HCT116 (cell line): ENCODE results near the gene CRY1. TPM values are rescaled to one million over a fixed set of nuclear protein-coding genes. Genes with fewer than 3 reads are reported as not detected.
A peak's percentile ranks its signal among the peaks of the same experiment; 100 is the strongest.

Source experiments
- ATAC-seq: fragments of 200-7000 bp; cut with Tn5 transposase; 2 replicates; pipeline ENCODE4 v1.9.1; 2020; ENCODE audit warnings: mild to moderate bottlenecking, moderate library complexity
- BruUV-seq: library from RNA; stranded (reverse); fragments of 400-500 nt; replicated peaks from 2 replicates; lab custom pipeline; 2021; lab: Mats Ljungman, UMichigan
- CTCF ChIA-PET: fragments of 300-600 bp; sonication (Branson Sonifier 250); formaldehyde crosslinking; loops from one replicate; lab custom pipeline; 2021; ENCODE audit warnings: antibody characterized with exemption; lab: Charles Lee
- POLR2A ChIA-PET: fragments of 300-600, 350-600 bp; sonication (Branson Sonifier 250); formaldehyde crosslinking; loops from one replicate; lab custom pipeline; 2021; ENCODE audit warnings: antibody characterized with exemption; lab: Charles Lee
- RAD21 ChIA-PET, 2 experiments: fragments of 300-600 bp; sonication (Branson Sonifier 250); formaldehyde crosslinking; loops; one replicate each; lab custom pipeline; 2023; ENCODE audit warnings: low total read pairs in 2 of 2; ENCODE audit not compliant: uncharacterized antibody in 2 of 2, unreplicated experiment in 2 of 2, low non-redundant PET in 1 of 2; lab: Charles Lee
- DNase-seq: peaks from one replicate; pipeline ENCODE4 v3.0.0-alpha.2; 2010; ENCODE audit warnings: low read depth, low spot score
- H2AFZ ChIP-seq: fragments of 200-600 bp; shearing (Covaris generic), sonication (generic); 2 replicates; pipeline ENCODE4 v1.6.1; 2017; ENCODE audit warnings: low read depth, mixed run types, mixed read lengths, antibody characterized with exemption, low read length; ENCODE audit not compliant: poor library complexity, severe bottlenecking
- H3K27ac ChIP-seq: 2 replicates; pipeline ENCODE4 v1.5.1; 2012; ENCODE audit warnings: low read depth, low read length
- H3K27me3 ChIP-seq: fragments of 200-600 bp; sonication (generic); 2 replicates; pipeline ENCODE4 v1.6.1; 2016; ENCODE audit warnings: mixed run types, low read length, mixed read lengths; ENCODE audit not compliant: insufficient read depth
- H3K36me3 ChIP-seq, 2 experiments: fragments of 200-500 bp in 1 of 2; fragments of 200-600 bp in 1 of 2; sonication (Bioruptor generic) in 1 of 2; sonication (generic) in 1 of 2; 2 replicates each; pipeline versions ENCODE4 v1.5.1 to v1.6.1; 2014 to 2016; ENCODE audit warnings: low read length in 2 of 2, inconsistent platforms in 1 of 2, mixed read lengths in 1 of 2, mixed run types in 1 of 2; ENCODE audit not compliant: insufficient read depth in 2 of 2, control insufficient read depth in 1 of 2
- H3K4me1 ChIP-seq, 2 experiments: fragments of 200-600 bp in 1 of 2; sonication (generic) in 1 of 2; 2 replicates each; pipeline versions ENCODE4 v1.5.1 to v1.6.1; 2012 to 2017; ENCODE audit warnings: low read length in 2 of 2, inconsistent platforms in 1 of 2, mild to moderate bottlenecking in 1 of 2, mixed read lengths in 1 of 2, mixed run types in 1 of 2, moderate library complexity in 1 of 2; ENCODE audit not compliant: insufficient read depth in 2 of 2, control insufficient read depth in 1 of 2
- H3K4me2 ChIP-seq: fragments of 200-600 bp; sonication (generic); 2 replicates; pipeline ENCODE4 v1.6.1; 2017; ENCODE audit warnings: mixed run types, low read length, mixed read lengths
- H3K4me3 ChIP-seq, 2 experiments: fragments of 200-600 bp in 1 of 2; sonication (generic) in 1 of 2; replicated peaks in 1 of 2; 2 replicates each; pipeline ENCODE4 v1.5.1; 2011 to 2016; ENCODE audit warnings: low read length in 2 of 2, control low read depth in 1 of 2, low read depth in 1 of 2, mild to moderate bottlenecking in 1 of 2, mixed read lengths in 1 of 2, mixed run types in 1 of 2
- H3K79me2 ChIP-seq: fragments of 200-600 bp; sonication (generic); 2 replicates; pipeline ENCODE4 v1.6.1; 2017; ENCODE audit warnings: mild to moderate bottlenecking, mixed run types, low read length, moderate library complexity, mixed read lengths; ENCODE audit not compliant: insufficient read depth
- H3K9ac ChIP-seq: fragments of 200-600 bp; sonication (generic); 2 replicates; pipeline ENCODE4 v1.6.1; 2016; ENCODE audit warnings: low read length, mixed read lengths
- H3K9me2 ChIP-seq: fragments of 200-600 bp; sonication (generic), shearing (Covaris generic); 2 replicates; pipeline ENCODE4 v1.6.1; 2017; ENCODE audit warnings: mixed run types, mild to moderate bottlenecking, moderate library complexity; ENCODE audit not compliant: insufficient read depth
- H3K9me3 ChIP-seq, 2 experiments: fragments of 200-500 bp in 1 of 2; fragments of 200-600 bp in 1 of 2; sonication (Bioruptor generic) in 1 of 2; sonication (generic) in 1 of 2; 2 replicates each; pipeline ENCODE4 v1.6.1; 2014 to 2017; ENCODE audit warnings: low read length in 2 of 2, mixed read lengths in 2 of 2, inconsistent platforms in 1 of 2, low read depth in 1 of 2, mild to moderate bottlenecking in 1 of 2, mixed run types in 1 of 2, moderate library complexity in 1 of 2; ENCODE audit not compliant: control insufficient read depth in 1 of 2, insufficient read depth in 1 of 2
- H4K20me1 ChIP-seq: fragments of 200-600 bp; sonication (generic), shearing (Covaris generic); 2 replicates; pipeline ENCODE4 v1.6.1; 2017; ENCODE audit warnings: mixed run types, mild to moderate bottlenecking, moderate library complexity; ENCODE audit not compliant: insufficient read depth
- CBX3 ChIP-seq: IDR thresholded peaks from 2 replicates; pipeline ENCODE4 v1.6.1; 2012; ENCODE audit warnings: low read depth
- EGR1 ChIP-seq: IDR thresholded peaks from 2 replicates; pipeline ENCODE4 v1.6.1; 2012; ENCODE audit warnings: low read depth
- POLR2A ChIP-seq: IDR thresholded peaks from 2 replicates; pipeline ENCODE4 v1.7.0; 2011; ENCODE audit warnings: borderline replicate concordance; ENCODE audit not compliant: insufficient read depth, insufficient read length; ENCODE audit errors: extremely low read depth
- POLR2AphosphoS5 ChIP-seq: IDR thresholded peaks from 2 replicates; pipeline ENCODE4 v1.6.1; 2011; ENCODE audit warnings: mild to moderate bottlenecking, low read depth, low read length, moderate library complexity
- SIN3A ChIP-seq: IDR thresholded peaks from 2 replicates; pipeline ENCODE4 v1.6.1; 2012; ENCODE audit warnings: low read depth
- YY1 ChIP-seq: IDR thresholded peaks from 2 replicates; pipeline ENCODE4 v1.6.1; 2011; ENCODE audit warnings: low read length, low read depth, moderate library complexity, mild to moderate bottlenecking; ENCODE audit not compliant: insufficient replicate concordance; ENCODE audit errors: extremely low read depth
- ZFX ChIP-seq: fragments of 450-650 bp; IDR thresholded peaks from 2 replicates; pipeline ENCODE4 v1.6.1; 2017
- intact Hi-C: fragments of 100-400 bp; cut with micrococcal nuclease; formaldehyde crosslinking; loops from 2 replicates; pipeline ENCODE4 v1.10.0; 2022
- total RNA-seq: library from RNA; stranded (reverse); gene quantifications from one replicate; pipeline ENCODE4 v1.2.1, GENCODE V29; 2021; ENCODE audit not compliant: unreplicated experiment
- TF ChIP-seq, protein P1 (sequence below): IDR thresholded peaks from 2 replicates; pipeline ENCODE4 v1.6.1; 2011; ENCODE audit warnings: mild to moderate bottlenecking, low read length, moderate library complexity; ENCODE audit not compliant: insufficient replicate concordance; ENCODE audit errors: extremely low read depth

CRY1 gene
- total RNA-seq, 1 experiment from 2014 or later = 16.3 TPM

- ChIA-PET POLR2A (interaction anchor here (0.6 to 1.1 kb wide), 6 partner anchors 14 to 669 kb away, joined by 3 read pairs; partner anchors contain the start of gene MTERF2), CTCF (interaction anchor here (1.8 kb wide), 1 partner anchor 36 kb away, joined by 5 read pairs; no protein-coding TSS in a partner anchor), RAD21 (no interaction called here)
- Histone ChIP-seq H3K4me2 (peak overlapping the region; percentile 92), H3K4me1 (peaks cover 29 to 35% of the 10 kb centered on the region in 2 experiments; a peak in 3 of 4 replicates), H3K9me3 (no peaks in the 10 kb centered on the region), H3K79me2 (peaks cover 32% of the 10 kb centered on the region), H2AFZ (peak overlapping the region; percentile 44), H3K4me3 (peak overlapping the region; percentile 80 to 84), H3K36me3 (no peaks in the 10 kb centered on the region), H3K27ac (peak overlapping the region; percentile 86), H3K9ac (peak overlapping the region; percentile 72), H4K20me1 (no peaks in the 10 kb centered on the region), H3K9me2 (no peaks in the 10 kb centered on the region), H3K27me3 (no peaks in the 10 kb centered on the region)
- DNase-seq (no peak), ATAC-seq (peak; percentile 64)
- TF ChIP-seq YY1 = peak; percentile 6
- TF ChIP-seq, protein P1, sequence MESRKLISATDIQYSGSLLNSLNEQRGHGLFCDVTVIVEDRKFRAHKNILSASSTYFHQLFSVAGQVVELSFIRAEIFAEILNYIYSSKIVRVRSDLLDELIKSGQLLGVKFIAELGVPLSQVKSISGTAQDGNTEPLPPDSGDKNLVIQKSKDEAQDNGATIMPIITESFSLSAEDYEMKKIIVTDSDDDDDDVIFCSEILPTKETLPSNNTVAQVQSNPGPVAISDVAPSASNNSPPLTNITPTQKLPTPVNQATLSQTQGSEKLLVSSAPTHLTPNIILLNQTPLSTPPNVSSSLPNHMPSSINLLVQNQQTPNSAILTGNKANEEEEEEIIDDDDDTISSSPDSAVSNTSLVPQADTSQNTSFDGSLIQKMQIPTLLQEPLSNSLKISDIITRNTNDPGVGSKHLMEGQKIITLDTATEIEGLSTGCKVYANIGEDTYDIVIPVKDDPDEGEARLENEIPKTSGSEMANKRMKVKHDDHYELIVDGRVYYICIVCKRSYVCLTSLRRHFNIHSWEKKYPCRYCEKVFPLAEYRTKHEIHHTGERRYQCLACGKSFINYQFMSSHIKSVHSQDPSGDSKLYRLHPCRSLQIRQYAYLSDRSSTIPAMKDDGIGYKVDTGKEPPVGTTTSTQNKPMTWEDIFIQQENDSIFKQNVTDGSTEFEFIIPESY = no peak
- no TSS peak for BruUV-seq
- intact Hi-C loops = no loop called here
These were observed 137.2 kb downstream of the CRY1 start for GRCh38 chr12:106956048-106956578.

DNA sequence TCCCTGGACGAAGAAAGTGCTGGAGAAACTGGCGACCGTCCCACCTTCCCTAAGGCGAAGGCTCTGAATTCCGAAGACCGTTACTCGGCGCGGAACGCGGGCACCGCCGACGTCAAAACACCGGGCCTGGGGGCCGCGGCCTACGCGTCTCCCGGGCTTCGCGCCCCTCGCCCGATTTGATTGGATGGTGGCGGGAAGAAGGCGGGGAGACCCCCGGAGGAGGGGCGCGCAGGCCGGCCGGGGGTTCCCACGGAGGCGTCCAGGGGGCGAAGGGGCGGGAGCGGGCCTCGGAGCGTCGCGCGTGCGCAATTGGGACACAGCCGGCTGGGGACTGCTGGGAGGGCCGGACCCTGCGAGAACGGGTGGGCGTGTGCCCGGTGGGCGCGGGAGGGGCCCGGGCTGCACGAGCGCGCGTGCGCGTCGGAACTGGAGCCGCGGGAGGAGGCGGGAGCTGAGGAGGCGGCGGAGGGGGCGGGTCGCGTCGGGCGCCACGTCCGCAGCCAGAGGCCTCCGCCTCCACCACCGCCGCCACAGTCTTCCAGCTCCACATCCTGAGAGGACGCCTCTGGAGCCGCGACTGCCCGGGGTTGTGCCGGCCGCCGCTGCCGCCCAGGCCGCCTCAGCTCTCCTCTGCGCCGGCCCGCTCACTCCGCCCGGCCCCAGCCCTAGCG, 137.8 kb downstream of the CRY1 start, which contains the start of gene TMEM263:
TSS of gene TMEM263 (plus strand) at position 531 of the 671 bp plus-strand sequence. CDS start 11,210 bp downstream, outside the sequence.
- Histone ChIP-seq H2AFZ (peak within 1 kb of the TSS; percentile 84), H3K9me2 (no peaks in the 10 kb centered on the region), H4K20me1 (no peaks in the 10 kb centered on the region), H3K9ac (peak within 1 kb of the TSS; percentile 72), H3K4me1 (peaks cover 29 to 35% of the 10 kb centered on the region in 2 experiments; a peak in 3 of 4 replicates), H3K79me2 (peaks cover 26% of the 10 kb centered on the region), H3K27me3 (no peaks in the 10 kb centered on the region), H3K4me3 (peak within 1 kb of the TSS; percentile 80 to 84), H3K4me2 (peak within 1 kb of the TSS; percentile 92), H3K36me3 (no peaks in the 10 kb centered on the region), H3K27ac (peak within 1 kb of the TSS; percentile 86), H3K9me3 (no peaks in the 10 kb centered on the region)
- intact Hi-C loops = no loop called here
- DNase-seq = peak; percentile 45
- no TSS peak for BruUV-seq
- peak; percentile 80 for ATAC-seq
- ChIA-PET CTCF (interaction anchor here (0.5 to 1.8 kb wide), 2 partner anchors 21 to 36 kb away, joined by 3 to 5 read pairs; no protein-coding TSS in a partner anchor), POLR2A (interaction anchor here (0.6 to 1.0 kb wide), 4 partner anchors 13 to 669 kb away, joined by 3 read pairs; no protein-coding TSS in a partner anchor), RAD21 (no interaction called here)
- peak; percentile 64 for TF ChIP-seq ZFX
- peak; percentile 96 for TF ChIP-seq POLR2AphosphoS5
- TF ChIP-seq SIN3A = no peak
- TF ChIP-seq EGR1 = peak; percentile 77
- TF ChIP-seq, protein P1 = peak; percentile 10
- TF ChIP-seq POLR2A = peak; percentile 81
- no peak for TF ChIP-seq CBX3
